ENCODE measurements around the gene ZNG1F. TPM values are rescaled to one million over a fixed set of nuclear protein-coding genes. Genes with fewer than 3 reads are reported as not detected.
"Not testable (repeated sequence)": the region's sequence is repeated elsewhere in the genome, so short reads cannot be mapped to it uniquely, and the experiment has no call there.

The ZNG1F gene
- total RNA-seq, 2 experiments from 2014 or later, result 5.8 to 8.9 TPM

GRCh38 chr9:41141878-41142277 lies 47.2 kb downstream of the ZNG1F start:
- H3K27ac Mint-ChIP-seq; ATAC-seq (ENCODE audit: poor library complexity); H3K27me3 Mint-ChIP-seq; H3K9me3 Mint-ChIP-seq; H3K4me3 Mint-ChIP-seq; H3K4me1 Mint-ChIP-seq (ENCODE audit: low read depth); H3K27me3 ChIP-seq (ENCODE audit: control insufficient read depth in 1 of 2, insufficient read depth in 2 of 2, low read length in 2 of 2); H3K27ac ChIP-seq (ENCODE audit: low read depth in 1 of 2, low read length in 2 of 2); H3K4me3 ChIP-seq (ENCODE audit: low read length); POLR2A ChIA-PET; H3K36me3 Mint-ChIP-seq (ENCODE audit: low read depth); H3K4me1 ChIP-seq (ENCODE audit: insufficient read depth, low read length); CTCF ChIA-PET; DNase-seq; intact Hi-C loops (cut with DNase I, micrococcal nuclease); H3K9me3 ChIP-seq (ENCODE audit: control insufficient read depth in 1 of 2, insufficient read depth in 1 of 2, low read length in 2 of 2); H3K36me3 ChIP-seq (ENCODE audit: insufficient read depth, low read length): not testable (repeated sequence)

- DNase-seq; intact Hi-C loops (cut with DNase I, micrococcal nuclease); POLR2A ChIA-PET; H3K4me1 ChIP-seq (ENCODE audit: insufficient read depth, low read length); H3K4me1 Mint-ChIP-seq (ENCODE audit: low read depth); H3K27me3 Mint-ChIP-seq; CTCF ChIA-PET; H3K9me3 ChIP-seq (ENCODE audit: control insufficient read depth in 1 of 2, insufficient read depth in 1 of 2, low read length in 2 of 2); H3K27ac Mint-ChIP-seq; H3K36me3 ChIP-seq (ENCODE audit: insufficient read depth, low read length); H3K36me3 Mint-ChIP-seq (ENCODE audit: low read depth); H3K4me3 Mint-ChIP-seq; H3K9me3 Mint-ChIP-seq; H3K27ac ChIP-seq (ENCODE audit: low read depth in 1 of 2, low read length in 2 of 2); ATAC-seq (ENCODE audit: poor library complexity); H3K4me3 ChIP-seq (ENCODE audit: low read length); H3K27me3 ChIP-seq (ENCODE audit: control insufficient read depth in 1 of 2, insufficient read depth in 2 of 2, low read length in 2 of 2): not testable (repeated sequence)
Observed at GRCh38 chr9:41128581-41128980, 60.5 kb downstream of the ZNG1F start, which contains the start of gene FOXD4L6. Gene FOXD4L6, minus strand, starts transcription at chr9:41128681. Its CDS starts 298 bp downstream, at chr9:41128383.

- H3K36me3 ChIP-seq (ENCODE audit: insufficient read depth, low read length); H3K27ac Mint-ChIP-seq; DNase-seq; H3K4me1 ChIP-seq (ENCODE audit: insufficient read depth, low read length); ATAC-seq (ENCODE audit: poor library complexity); H3K4me3 ChIP-seq (ENCODE audit: low read length); H3K27me3 Mint-ChIP-seq; POLR2A ChIA-PET; H3K36me3 Mint-ChIP-seq (ENCODE audit: low read depth); H3K4me3 Mint-ChIP-seq; intact Hi-C loops (cut with DNase I, micrococcal nuclease); H3K9me3 Mint-ChIP-seq; H3K9me3 ChIP-seq (ENCODE audit: control insufficient read depth in 1 of 2, insufficient read depth in 1 of 2, low read length in 2 of 2); H3K27ac ChIP-seq (ENCODE audit: low read depth in 1 of 2, low read length in 2 of 2); H3K27me3 ChIP-seq (ENCODE audit: control insufficient read depth in 1 of 2, insufficient read depth in 2 of 2, low read length in 2 of 2); H3K4me1 Mint-ChIP-seq (ENCODE audit: low read depth); CTCF ChIA-PET: not testable (repeated sequence)
Observed at GRCh38 chr9:41126746-41127446, 62.2 kb downstream of the ZNG1F start.

- H3K4me3 Mint-ChIP-seq; ATAC-seq (ENCODE audit: poor library complexity); H3K27ac ChIP-seq (ENCODE audit: low read depth in 1 of 2, low read length in 2 of 2); H3K4me3 ChIP-seq (ENCODE audit: low read length); H3K27me3 Mint-ChIP-seq; H3K27ac Mint-ChIP-seq; H3K4me1 Mint-ChIP-seq (ENCODE audit: low read depth); H3K36me3 Mint-ChIP-seq (ENCODE audit: low read depth); H3K9me3 ChIP-seq (ENCODE audit: control insufficient read depth in 1 of 2, insufficient read depth in 1 of 2, low read length in 2 of 2); H3K27me3 ChIP-seq (ENCODE audit: control insufficient read depth in 1 of 2, insufficient read depth in 2 of 2, low read length in 2 of 2); H3K4me1 ChIP-seq (ENCODE audit: insufficient read depth, low read length); H3K9me3 Mint-ChIP-seq; intact Hi-C loops (cut with DNase I, micrococcal nuclease); CTCF ChIA-PET; H3K36me3 ChIP-seq (ENCODE audit: insufficient read depth, low read length); DNase-seq; POLR2A ChIA-PET: not testable (repeated sequence)
Observed at GRCh38 chr9:41125936-41126335, 63.2 kb downstream of the ZNG1F start.

- H3K4me1 ChIP-seq (ENCODE audit: insufficient read depth, low read length); H3K27ac ChIP-seq (ENCODE audit: low read depth in 1 of 2, low read length in 2 of 2); H3K27me3 ChIP-seq (ENCODE audit: control insufficient read depth in 1 of 2, insufficient read depth in 2 of 2, low read length in 2 of 2); H3K36me3 ChIP-seq (ENCODE audit: insufficient read depth, low read length); ATAC-seq (ENCODE audit: poor library complexity); DNase-seq; H3K4me3 ChIP-seq (ENCODE audit: low read length); H3K27me3 Mint-ChIP-seq; H3K4me3 Mint-ChIP-seq; CTCF ChIA-PET; H3K36me3 Mint-ChIP-seq (ENCODE audit: low read depth); H3K27ac Mint-ChIP-seq; intact Hi-C loops (cut with DNase I, micrococcal nuclease); H3K4me1 Mint-ChIP-seq (ENCODE audit: low read depth); H3K9me3 Mint-ChIP-seq; H3K9me3 ChIP-seq (ENCODE audit: control insufficient read depth in 1 of 2, insufficient read depth in 1 of 2, low read length in 2 of 2); POLR2A ChIA-PET: not testable (repeated sequence)
Observed at GRCh38 chr9:41125109-41125658, 63.9 kb downstream of the ZNG1F start.

- H3K9me3 ChIP-seq (ENCODE audit: control insufficient read depth in 1 of 2, insufficient read depth in 1 of 2, low read length in 2 of 2); H3K4me3 ChIP-seq (ENCODE audit: low read length); POLR2A ChIA-PET; CTCF ChIA-PET; H3K4me1 Mint-ChIP-seq (ENCODE audit: low read depth); H3K27me3 ChIP-seq (ENCODE audit: control insufficient read depth in 1 of 2, insufficient read depth in 2 of 2, low read length in 2 of 2); H3K36me3 ChIP-seq (ENCODE audit: insufficient read depth, low read length); H3K27ac ChIP-seq (ENCODE audit: low read depth in 1 of 2, low read length in 2 of 2); H3K27ac Mint-ChIP-seq; intact Hi-C loops (cut with DNase I, micrococcal nuclease); H3K4me3 Mint-ChIP-seq; H3K36me3 Mint-ChIP-seq (ENCODE audit: low read depth); H3K9me3 Mint-ChIP-seq; H3K4me1 ChIP-seq (ENCODE audit: insufficient read depth, low read length); ATAC-seq (ENCODE audit: poor library complexity); H3K27me3 Mint-ChIP-seq: not testable (repeated sequence)
- peak in 1 of 14 experiments; percentile 31 for DNase-seq
Observed at GRCh38 chr9:41124250-41125108, 64.6 kb downstream of the ZNG1F start.

GRCh38 chr9:41123812-41124211 lies 65.3 kb downstream of the ZNG1F start:
- H3K9me3 Mint-ChIP-seq; H3K4me1 ChIP-seq (ENCODE audit: insufficient read depth, low read length); H3K36me3 Mint-ChIP-seq (ENCODE audit: low read depth); CTCF ChIA-PET; intact Hi-C loops (cut with DNase I, micrococcal nuclease); H3K4me3 ChIP-seq (ENCODE audit: low read length); H3K27ac ChIP-seq (ENCODE audit: low read depth in 1 of 2, low read length in 2 of 2); DNase-seq; H3K27me3 Mint-ChIP-seq; POLR2A ChIA-PET; H3K36me3 ChIP-seq (ENCODE audit: insufficient read depth, low read length); ATAC-seq (ENCODE audit: poor library complexity); H3K9me3 ChIP-seq (ENCODE audit: control insufficient read depth in 1 of 2, insufficient read depth in 1 of 2, low read length in 2 of 2); H3K27ac Mint-ChIP-seq; H3K4me1 Mint-ChIP-seq (ENCODE audit: low read depth); H3K27me3 ChIP-seq (ENCODE audit: control insufficient read depth in 1 of 2, insufficient read depth in 2 of 2, low read length in 2 of 2); H3K4me3 Mint-ChIP-seq: not testable (repeated sequence)

Measured in CD4-positive, alpha-beta T cell (primary cell).